SIG-M5 treated with dmso at 0.1 percent for 504 hours (cell line): ENCODE results near the gene SLC39A13.
A peak's percentile ranks its signal among the peaks of the same experiment; 100 is the strongest.

ENCODE experiments used
- DNase-seq: peaks from one replicate; lab custom pipeline; 2025; ENCODE audit not compliant: unreplicated experiment; lab: John Stamatoyannopoulos, UW

Gene SLC39A13

DNA sequence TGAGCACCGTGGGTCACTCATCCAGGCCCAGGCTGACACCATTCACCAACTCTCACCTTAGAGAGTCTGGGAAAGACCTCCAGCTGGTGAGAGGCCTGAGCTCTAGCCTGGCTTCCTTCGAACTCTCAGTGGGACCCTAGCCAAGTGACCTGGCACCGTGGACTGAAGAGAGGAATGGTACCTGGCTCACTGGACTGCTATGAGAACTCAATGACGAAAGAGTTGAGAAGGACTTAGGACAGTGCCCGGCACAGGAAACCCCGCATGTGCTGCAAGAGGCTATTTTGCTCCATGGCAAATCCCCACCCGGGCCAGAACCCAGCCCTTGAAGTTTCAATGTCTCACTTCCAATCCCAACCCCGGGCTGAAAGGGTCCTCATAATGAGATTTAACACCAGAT is 41.2 kb downstream of the SLC39A13 start:
- no peak for DNase-seq

GRCh38 chr11:47451436-47451835 is 43.0 kb downstream of the SLC39A13 start:
- no peak for DNase-seq

GRCh38 chr11:47451990-47452389 is 43.6 kb downstream of the SLC39A13 start:
- DNase-seq, result no peak

- DNase-seq, result no peak
Measured at GRCh38 chr11:47453365-47453764, 45.0 kb downstream of the SLC39A13 start.

DNA sequence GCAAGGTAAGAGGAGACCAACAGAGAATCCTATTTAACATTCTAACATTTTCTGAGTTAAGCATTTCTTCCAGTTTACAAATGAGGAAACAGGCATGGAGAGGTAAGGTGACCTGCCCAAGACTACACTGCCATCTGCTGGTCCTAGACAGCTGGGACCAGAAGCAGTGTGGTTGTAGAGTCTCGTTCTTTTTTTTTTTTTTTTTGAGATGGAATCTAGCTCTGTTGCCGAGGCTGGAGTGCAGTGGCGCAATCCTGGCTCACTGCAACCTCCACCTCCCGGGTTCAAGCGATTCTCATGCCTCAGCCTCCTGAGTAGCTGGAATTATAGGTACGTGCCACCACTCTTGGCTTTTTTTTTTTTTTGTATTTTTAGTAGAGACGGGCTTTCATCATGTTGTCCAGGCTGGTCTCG is 45.9 kb downstream of the SLC39A13 start:
- DNase-seq, result peak; percentile 91

DNA sequence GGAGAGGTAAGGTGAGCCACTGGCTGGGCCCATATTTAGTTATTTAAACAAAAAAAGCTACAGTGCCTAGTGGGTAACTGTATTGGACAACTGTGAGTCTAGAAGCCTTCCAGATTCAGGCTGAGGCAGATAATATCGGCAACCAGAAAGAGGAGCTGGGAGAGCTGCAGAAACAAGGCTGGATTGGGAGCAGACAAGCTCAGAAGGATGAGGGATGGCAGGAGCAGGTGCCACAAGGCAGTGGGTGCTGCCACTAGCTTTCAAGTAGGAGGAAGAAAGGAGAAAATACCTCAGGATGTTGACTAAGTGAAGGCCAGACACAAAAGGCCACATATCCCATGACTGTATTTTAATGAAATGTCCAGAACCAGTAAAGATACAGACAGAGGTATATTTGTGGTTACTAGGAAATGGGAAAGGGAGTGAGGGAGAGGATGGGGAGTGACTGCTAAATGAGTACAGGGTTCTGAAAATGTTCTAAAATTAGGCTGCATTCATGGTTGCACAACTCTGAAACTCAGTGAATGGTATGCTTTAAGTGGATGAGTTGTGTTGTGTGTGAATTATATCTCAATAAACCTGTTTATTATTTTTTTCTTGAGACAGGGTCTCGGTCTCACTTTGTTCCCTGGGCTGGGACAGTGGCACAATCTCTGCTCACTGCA is 52.3 kb downstream of the SLC39A13 start:
- no peak for DNase-seq

DNA sequence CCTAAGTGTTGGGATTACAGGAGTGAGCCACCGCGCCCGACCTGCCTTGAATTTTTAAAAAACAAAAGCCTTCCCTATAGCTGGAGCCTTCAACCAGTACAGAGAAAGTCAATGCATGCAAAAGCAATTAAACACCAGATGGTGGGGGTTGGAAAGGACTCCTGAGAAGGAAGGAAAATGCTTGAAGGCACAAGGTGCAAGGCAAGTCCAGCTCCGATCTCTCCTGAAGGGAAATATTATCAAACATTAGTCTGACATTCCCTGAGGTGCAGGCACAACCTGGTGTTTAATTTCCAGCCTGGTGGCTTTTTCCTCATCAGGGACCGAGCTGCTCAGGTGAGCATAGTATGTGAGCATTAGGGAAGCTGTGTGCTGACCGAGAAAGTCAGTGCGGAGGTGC is 53.5 kb downstream of the SLC39A13 start:
- no peak for DNase-seq

DNA sequence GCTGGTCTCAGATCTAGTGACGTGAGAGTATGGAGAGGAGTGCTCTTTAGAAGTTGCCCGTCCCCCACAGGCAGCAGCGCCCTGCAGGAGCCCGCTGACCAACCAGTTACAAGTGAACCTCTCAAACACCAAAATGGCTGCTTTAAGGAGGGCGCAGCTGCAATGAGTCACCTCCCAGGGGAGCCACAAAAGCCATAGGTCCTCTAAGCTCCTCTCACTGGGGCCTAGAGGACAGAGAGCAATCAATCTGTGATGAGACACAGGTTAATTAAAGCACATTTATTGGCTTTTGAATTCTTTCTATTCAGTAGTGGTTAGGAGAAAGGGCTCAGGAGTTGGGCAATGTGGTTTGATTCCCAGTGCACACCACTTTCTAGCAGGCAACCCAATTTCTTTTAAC is 56.1 kb downstream of the SLC39A13 start:
- no peak for DNase-seq
